Femur (tissue), 1 donor: Measurements from ENCODE around the gene FAM76A.
"Not testable (repeated sequence)": the region's sequence is repeated elsewhere in the genome, so short reads cannot be mapped to it uniquely, and the experiment has no call there.

Source experiments
- DNase-seq: peaks from one replicate; pipeline ENCODE4 v3.0.0-alpha.2; 2017

Gene FAM76A

GRCh38 chr1:27782950-27783349 lies 57.2 kb downstream of the FAM76A start:
- DNase-seq, result no peak

GRCh38 chr1:27784700-27785099 lies 58.9 kb downstream of the FAM76A start:
- DNase-seq, result no peak

GRCh38 chr1:27785781-27786455 lies 60.2 kb downstream of the FAM76A start:
- no peak for DNase-seq

GRCh38 chr1:27787895-27788294 lies 62.1 kb downstream of the FAM76A start:
- no peak for DNase-seq

- no peak for DNase-seq
Observed at GRCh38 chr1:27789540-27790041, 63.8 kb downstream of the FAM76A start.

- DNase-seq, result not testable (repeated sequence)
Observed at GRCh38 chr1:27790270-27790669, 64.5 kb downstream of the FAM76A start.

- no peak for DNase-seq
Observed at GRCh38 chr1:27795601-27796000, 69.8 kb downstream of the FAM76A start.

GRCh38 chr1:27804791-27805190 lies 79.0 kb downstream of the FAM76A start:
- DNase-seq, result no peak

GRCh38 chr1:27806758-27807157 lies 81.0 kb downstream of the FAM76A start:
- no peak for DNase-seq

- no peak for DNase-seq
Observed at GRCh38 chr1:27807385-27807784, 81.6 kb downstream of the FAM76A start.

- not testable (repeated sequence) for DNase-seq
Observed at GRCh38 chr1:27808131-27808530, 82.4 kb downstream of the FAM76A start.

- no peak for DNase-seq
Observed at GRCh38 chr1:27809883-27810282, 84.1 kb downstream of the FAM76A start.

GRCh38 chr1:27811741-27812500 lies 86.2 kb downstream of the FAM76A start:
- no peak for DNase-seq
